Kidney tubule cell (primary cell): ENCODE results near the gene CTNNA3.
A peak's percentile ranks its signal among the peaks of the same experiment; 100 is the strongest.

Experiments
- DNase-seq: peaks from one replicate; pipeline ENCODE4 v3.0.0-alpha.2; 2018; ENCODE audit warnings: low spot score

The CTNNA3 gene

GRCh38 chr10:67011981-67012380 lies 684.0 kb downstream of the CTNNA3 start:
- DNase-seq, result no peak

DNA sequence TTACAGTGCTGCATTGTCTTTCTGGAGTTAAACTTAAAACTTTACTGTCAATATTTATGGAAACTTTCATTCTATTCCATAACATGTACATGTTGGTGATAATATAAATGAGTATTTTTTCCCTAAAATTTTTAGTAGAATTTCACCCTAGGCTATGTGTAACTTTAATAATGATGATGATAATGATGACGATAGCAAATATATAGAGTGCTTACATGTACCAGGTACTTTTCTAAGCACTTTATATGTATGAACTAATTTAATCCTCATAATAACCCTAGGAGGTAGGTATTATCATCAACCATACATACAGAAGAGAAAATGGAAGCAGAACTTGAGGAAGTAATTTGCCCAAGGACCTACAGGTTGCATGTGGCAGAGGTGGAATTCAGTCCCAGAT lies 684.5 kb downstream of the CTNNA3 start:
- DNase-seq, result no peak

DNA sequence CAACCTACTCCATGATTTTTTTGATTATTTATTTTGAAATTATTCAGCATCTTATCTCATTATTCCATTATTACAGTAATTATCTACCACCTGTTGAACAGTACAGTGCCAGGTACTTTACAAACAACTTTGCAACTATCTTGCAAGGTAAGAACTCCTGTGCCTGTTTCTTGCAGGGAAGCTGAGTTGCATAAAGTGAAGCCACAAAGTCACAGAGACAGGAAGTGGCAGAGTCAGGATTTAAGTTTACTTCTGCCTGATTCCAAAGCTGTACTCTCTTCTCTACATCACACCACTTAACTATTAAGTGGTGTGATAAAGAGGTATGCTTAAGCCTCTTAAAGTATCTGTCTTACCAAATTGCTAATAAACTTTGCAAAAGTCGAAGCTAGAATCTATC lies 690.0 kb downstream of the CTNNA3 start:
- DNase-seq, result no peak

DNA sequence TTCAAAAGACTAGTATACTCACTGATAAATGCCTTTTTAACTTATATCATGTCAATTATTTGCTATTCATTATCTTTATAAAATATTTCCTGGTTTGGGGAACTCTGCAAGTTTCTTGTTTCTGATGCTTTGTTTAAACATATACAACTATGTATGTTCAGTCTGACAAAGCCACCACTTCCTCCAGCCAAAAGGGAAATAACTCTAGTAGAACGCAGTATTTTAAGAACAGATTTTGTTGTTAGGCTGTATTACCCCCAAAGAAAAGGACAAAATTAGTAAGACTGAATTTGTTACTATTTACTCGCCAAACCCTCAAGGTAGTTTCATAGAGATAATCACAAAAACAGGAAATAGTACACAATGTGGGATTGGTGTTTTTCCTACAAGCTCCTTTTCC lies 691.3 kb downstream of the CTNNA3 start:
- no peak for DNase-seq

DNA sequence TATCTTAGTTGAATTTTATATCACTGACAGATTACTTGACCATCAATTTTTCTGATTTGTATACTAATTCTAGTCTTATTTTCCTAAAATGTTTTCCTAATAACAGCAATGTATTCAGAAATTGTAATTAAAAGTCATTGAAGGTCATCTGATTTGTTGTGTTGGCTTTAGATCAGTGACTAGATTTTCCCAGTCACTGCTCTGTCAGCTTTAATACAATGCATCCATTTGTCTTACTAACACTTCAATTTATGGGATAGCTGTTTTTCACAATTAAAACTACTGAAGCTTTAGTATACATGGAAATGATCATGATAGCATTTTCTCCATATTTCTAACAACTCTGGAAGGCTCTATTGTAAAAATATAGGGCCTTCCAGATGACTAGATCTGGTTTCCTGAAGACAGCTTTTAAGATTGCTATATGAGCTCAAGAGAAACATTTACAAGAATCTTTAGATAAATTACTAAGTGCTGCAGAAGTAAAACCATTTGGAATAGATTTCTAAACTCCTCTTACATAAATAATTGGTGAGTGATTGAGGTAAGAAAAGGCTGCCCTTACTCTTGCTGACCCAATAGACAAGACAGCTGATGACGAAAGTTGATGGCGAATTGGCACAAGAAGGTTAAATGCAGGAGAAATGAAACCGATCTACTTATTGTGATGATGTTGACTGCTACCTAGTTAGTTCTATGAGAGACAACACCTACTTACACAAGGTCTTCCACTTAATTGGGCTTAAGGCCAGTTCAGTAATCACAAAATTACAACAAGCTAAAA lies 696.0 kb downstream of the CTNNA3 start:
- DNase-seq, result no peak

GRCh38 chr10:66996996-66997395 lies 699.0 kb downstream of the CTNNA3 start:
- no peak for DNase-seq

DNA sequence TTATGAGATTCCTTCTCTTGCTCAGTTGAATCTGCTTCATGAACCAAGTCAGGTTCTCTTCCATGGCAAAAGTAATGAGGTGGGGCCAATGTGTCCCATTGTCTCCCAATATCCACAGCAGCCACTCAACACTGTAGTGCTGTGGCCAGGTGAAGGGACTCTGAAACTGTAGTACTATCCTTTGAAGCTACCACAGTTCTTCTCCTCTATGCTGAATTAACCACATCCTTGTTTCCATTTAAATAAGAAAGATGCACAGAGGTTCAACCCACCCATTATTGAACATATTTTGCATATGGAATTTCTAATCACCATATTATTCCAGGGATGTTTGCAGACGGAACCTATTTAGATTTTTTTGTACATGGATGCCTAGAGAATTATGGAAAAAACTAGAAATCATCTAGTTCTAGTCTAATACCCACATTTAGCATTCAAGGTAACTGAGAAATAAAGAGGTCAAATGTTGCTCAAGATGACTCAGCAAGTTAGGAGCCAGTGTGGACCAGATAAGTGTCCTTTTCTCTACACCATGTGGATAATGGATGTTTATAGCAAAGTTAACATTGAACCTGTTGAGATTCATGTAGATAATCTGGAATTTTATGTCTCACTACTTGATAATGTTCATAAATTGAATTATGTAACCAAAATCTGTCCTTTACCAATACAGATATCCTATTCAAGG lies 705.7 kb downstream of the CTNNA3 start:
- DNase-seq, result no peak

- no peak for DNase-seq
These were observed 712.5 kb downstream of the CTNNA3 start for GRCh38 chr10:66983475-66983818.

DNA sequence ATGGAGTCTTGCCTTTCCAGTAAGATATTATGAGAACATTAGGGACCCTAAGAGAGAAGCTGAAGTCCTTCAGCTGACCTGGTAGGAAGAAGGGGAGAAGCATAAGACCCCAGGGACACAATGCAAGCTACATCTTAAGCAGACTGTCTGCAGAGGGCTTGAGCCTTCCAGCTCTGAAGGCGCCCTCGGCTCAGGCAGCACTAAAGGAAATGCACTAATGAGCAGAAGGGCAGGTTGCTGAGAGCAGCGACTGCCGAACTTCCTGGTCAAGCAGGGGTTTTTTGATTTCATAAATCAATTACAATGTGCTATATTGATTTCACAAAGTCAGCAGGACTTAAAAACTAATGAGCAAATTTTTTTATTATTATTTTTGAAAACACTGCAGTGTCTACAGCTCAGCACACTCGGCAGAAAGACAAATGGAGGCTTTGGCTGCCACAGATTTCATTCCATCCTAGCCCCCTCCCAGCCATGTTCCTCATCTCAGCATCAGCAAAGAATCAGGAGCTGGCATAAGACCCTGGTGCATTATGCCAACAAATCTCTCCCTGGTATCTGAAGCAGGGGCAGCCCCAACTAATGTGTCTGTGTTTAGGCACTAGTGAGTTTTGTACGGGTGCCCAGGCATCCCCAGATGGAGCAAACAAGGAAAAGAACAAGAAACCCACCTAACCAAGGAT lies 713.1 kb downstream of the CTNNA3 start:
- no peak for DNase-seq

- DNase-seq, result no peak
These were observed 714.0 kb downstream of the CTNNA3 start for GRCh38 chr10:66982053-66982420.

GRCh38 chr10:66981361-66982052 lies 714.5 kb downstream of the CTNNA3 start:
- DNase-seq, result no peak

GRCh38 chr10:66980246-66980815 lies 715.7 kb downstream of the CTNNA3 start:
- DNase-seq, result no peak

- DNase-seq, result no peak
These were observed 731.0 kb downstream of the CTNNA3 start for GRCh38 chr10:66964946-66965345.

DNA sequence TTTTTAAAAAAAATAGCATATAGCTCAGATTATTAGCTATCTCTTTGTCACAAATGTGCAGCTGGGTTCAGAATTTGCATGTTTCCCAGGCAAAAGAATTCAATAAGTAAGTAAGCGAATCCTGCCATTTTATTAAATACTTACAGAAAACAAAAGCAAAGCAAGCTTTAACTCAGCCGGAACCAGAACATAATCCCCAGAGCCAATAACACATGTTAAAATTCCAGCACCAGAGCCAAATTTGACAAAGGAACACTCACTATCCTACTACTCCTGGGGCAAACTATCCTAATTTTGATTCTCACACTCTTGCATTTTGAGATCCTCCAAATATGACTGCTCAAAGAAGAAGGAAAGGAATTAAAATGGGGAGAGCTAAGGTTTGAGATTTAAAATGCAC lies 737.5 kb downstream of the CTNNA3 start:
- DNase-seq, result no peak

DNA sequence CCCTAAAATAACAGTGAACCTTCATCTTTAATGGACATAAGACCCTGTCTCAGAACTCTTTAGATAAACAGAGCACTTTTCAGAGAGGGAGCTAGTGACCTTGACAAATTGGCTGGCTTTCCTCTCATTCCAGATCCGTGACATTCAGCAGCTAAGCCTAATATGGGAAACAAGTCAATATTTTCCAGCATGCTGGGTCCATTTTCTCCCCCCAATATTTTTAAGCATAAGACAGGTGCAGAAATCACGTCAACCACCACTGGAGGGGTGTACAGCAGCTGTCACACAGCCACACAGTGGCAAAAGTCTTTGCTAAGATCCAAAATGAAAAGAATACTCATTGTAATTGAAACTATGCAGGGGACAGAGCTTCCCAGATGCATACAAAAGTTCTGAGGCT lies 744.1 kb downstream of the CTNNA3 start:
- no peak for DNase-seq

- no peak for DNase-seq
These were observed 752.4 kb downstream of the CTNNA3 start for GRCh38 chr10:66943590-66943989.

- DNase-seq, result no peak
These were observed 753.6 kb downstream of the CTNNA3 start for GRCh38 chr10:66942407-66942806.

DNA sequence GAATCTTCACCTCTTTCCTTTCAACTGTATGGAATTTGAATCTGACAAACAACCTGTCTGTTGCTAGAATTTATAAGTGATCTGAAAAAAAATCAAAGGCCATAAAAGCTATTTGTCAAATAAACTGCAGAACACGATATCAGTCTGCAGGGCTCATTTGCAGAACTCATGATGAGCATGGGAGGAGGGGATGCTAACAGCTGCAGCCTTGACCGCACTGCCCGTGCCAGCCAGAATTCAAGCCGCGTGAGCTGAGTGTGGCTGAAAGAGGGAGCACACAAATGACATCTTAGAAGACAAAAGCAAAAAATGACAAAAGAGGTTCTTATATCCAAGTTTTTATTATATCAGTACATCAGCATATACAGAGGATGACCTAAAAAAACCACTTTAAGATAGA lies 754.5 kb downstream of the CTNNA3 start:
- DNase-seq, result no peak

DNA sequence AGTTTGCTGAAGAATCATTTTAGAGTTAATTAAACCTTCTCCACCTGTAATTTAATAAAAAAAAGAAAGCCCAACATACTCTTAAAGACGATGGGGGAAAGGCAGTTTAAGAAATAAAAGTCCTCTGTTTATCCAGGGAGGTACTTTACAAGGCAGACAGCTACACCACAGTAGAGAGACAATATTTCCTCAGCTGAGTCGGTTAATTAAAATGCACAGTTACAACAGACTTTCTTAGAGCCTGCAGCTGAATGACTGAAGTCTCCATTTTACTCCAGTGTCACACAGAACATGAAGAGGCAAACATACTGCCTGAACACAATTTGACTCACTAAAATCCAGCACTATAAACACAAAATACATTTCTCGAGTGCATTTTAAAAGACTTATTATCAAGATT lies 755.0 kb downstream of the CTNNA3 start:
- DNase-seq, result no peak

- DNase-seq, result no peak
These were observed 761.3 kb downstream of the CTNNA3 start for GRCh38 chr10:66934711-66935110.

GRCh38 chr10:66931949-66932343 lies 764.0 kb downstream of the CTNNA3 start:
- peak; percentile 50 for DNase-seq

DNA sequence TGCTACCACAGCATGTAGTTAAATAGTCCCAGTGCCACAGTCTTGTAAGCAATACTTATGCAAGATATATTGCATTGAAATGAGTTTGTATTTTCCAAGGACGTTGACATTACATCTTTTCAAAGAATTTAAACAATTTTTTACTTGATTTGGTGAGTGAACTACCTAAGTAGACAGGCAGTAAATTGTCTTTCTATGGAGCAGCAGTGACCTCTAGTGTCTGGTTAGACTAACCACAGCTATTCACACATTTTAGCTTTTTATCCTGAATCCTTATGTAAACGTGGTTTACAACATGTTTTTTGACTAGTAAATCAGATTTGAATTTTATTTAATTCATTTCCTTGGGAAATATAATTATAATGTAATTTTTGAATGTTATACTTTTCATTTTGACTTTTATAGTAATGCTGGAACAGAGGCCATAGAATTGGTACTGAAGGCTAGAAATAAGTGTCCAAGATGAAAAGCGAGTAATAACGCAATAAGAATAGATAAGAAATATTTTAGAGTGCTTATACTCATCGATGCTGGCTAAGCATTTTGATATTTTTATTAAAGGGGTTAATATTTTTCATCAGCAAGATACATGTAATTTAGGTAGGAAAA lies 764.6 kb downstream of the CTNNA3 start:
- DNase-seq, result peak; percentile 69
